ENCODE measurements around the gene FAM171A1.

FAM171A1 gene

GRCh38 chr10:15166325-15166724 is 204.8 kb downstream of the FAM171A1 start:
- H3K4me1 ChIP-seq (ENCODE audit: control insufficient read depth, insufficient read depth, low read length): peaks cover 13% of the 10 kb centered on the region
- WGBS, 2 experiments: 86 to 96% methylated on average over 1 to 2 of the region's 2 CpGs
- peaks cover 5% of the 10 kb centered on the region for H3K27me3 ChIP-seq (ENCODE audit: control insufficient read depth, insufficient read depth, low read length, poor library complexity, severe bottlenecking)
- H3K36me3 ChIP-seq (ENCODE audit: control insufficient read depth, insufficient read depth, low read length): no peaks in the 10 kb centered on the region
- no peak overlapping the region for H3K27ac ChIP-seq (ENCODE audit: insufficient read depth, low read depth, low read length, poor library complexity, severe bottlenecking)
- H3K4me3 ChIP-seq (ENCODE audit: insufficient read depth, low read depth, low read length): no peak overlapping the region
- H3K9me3 ChIP-seq (ENCODE audit: control insufficient read depth, low read length): no peaks in the 10 kb centered on the region

- Histone ChIP-seq H3K27me3 (ENCODE audit: control insufficient read depth, insufficient read depth, low read length, poor library complexity, severe bottlenecking) (no peaks in the 10 kb centered on the region), H3K36me3 (ENCODE audit: control insufficient read depth, insufficient read depth, low read length) (no peaks in the 10 kb centered on the region), H3K27ac (ENCODE audit: insufficient read depth, low read depth, low read length, poor library complexity, severe bottlenecking) (no peak overlapping the region), H3K9me3 (ENCODE audit: control insufficient read depth, low read length) (no peaks in the 10 kb centered on the region), H3K4me3 (ENCODE audit: insufficient read depth, low read depth, low read length) (no peak overlapping the region), H3K4me1 (ENCODE audit: control insufficient read depth, insufficient read depth, low read length) (peaks cover 13% of the 10 kb centered on the region)
- WGBS, 2 experiments: 83 to 97% methylated on average over 1 to 2 of the region's 2 CpGs
Measured at GRCh38 chr10:15163253-15163828, 207.7 kb downstream of the FAM171A1 start.
